Activated effector memory CD4-positive, alpha-beta T cell treated with anti-CD3 and anti-CD28 coated beads, Interleukin-2, amount 50 U/mL, for 16 hours (primary cell): ENCODE data around the gene DGLUCY.
"Not testable (repeated sequence)": the region's sequence is repeated elsewhere in the genome, so short reads cannot be mapped to it uniquely, and the experiment has no call there.

ENCODE experiments used
- DNase-seq: peaks from one replicate; pipeline ENCODE4 v3.0.0-alpha.2; 2020

The DGLUCY gene

DNA sequence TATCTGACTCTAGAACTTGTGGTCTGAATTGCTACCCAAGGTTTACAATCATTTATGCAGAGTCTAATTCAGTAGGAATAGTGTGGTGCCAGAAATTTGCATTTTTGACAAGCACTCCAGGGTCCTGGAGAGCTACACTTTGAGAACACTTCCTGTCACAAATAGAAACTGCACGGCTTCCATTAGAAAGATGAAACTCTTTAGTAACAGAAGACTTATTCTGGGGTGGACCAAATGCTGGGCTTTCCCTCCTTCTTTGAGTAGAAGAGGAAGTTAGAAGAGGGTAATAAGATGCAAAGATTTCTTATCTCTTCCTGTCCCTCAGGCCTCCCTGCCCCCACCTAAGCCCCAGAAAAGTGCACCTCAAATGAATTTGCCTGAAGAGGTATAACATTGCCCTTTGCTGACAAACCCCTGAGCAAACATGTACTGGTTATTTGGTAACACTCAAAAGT is 28.4 kb downstream of the DGLUCY start:
- no peak for DNase-seq

DNA sequence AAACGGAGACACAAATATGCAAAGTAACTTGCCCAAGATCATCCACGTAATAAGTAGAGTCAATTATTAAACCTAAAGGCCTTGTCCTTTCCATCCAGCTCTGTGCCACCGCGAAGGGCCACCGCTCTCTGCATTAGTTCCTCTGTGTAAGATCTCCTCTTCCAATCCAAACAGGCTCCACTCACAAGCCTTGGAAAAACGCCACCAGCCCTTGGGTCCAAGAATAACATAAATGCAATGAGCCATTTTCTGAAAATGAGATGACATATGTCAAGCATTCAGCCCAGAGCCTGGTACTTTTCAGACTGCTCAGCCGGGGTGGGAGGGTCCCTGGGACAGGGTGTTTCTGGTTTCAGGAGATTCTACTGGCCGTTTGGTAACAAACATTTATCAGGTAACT is 30.0 kb downstream of the DGLUCY start:
- DNase-seq: no peak

DNA sequence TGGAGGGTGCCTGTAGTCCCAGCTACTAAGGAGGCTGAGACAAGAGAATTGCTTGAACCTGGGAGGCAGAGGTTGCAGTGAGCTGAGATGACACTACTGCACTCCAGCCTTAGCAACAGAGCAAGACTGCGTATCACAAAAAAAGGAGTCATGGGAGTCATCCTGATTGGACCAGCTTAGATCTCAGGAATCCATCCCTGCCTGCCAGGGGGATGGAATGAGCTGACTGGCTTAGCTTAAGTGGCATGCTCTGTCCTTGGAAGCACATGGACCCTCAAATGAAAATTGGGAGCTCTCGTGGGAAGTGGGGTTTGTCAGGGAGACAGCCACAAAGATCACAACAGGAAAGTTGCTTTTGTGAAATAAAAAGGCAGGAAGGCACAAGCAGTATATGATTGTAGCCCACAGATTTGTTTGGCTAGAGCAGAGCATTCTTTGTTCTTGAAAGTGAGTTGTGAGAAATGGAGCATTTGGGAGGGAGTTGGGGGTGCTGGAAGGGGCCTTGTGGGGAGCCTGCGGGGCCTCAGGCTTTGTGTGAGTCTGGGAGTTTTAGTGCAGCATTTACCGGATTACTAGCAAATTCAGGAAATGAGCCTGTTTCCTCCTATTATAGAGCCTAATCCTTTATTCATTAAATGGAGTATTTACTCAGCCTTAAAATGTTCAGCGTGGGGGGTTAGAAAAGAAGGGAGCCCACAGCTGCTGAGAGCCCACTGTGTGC is 30.7 kb downstream of the DGLUCY start:
- DNase-seq: no peak

DNA sequence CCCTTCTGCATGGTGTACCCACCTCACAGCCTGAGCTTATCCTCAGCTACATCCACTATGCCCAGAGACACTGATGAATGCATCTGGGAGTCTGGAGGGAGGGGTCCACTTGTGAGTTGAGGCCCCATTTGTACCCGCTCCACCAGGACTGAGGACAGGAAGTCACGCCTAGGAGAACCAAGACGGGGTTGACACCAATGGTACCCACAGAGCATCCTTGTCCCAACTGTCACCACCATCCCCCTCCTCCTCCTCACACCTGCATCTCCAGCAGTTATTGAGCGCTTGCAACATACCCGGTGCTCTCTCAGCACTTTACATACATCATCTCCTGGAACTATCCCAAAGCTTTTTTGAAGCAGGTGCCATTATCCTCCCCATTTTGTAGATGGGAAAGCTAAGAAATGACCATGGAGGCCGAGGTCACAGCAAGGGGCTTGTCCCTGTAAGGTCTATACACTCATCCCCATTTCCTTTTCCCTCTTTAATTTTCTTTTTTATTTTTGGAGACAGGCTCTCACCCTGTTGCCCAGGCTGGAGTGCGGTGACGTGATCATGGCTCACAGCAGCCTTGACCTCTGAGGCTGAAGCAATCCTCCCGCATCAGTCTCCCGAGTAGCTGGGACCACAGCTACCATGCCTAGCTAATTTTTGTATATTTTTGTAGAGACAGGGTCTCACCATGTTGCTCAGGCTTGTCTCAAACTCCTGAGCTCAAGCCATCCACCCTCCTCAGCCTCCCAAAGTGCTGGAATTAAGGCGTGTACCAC is 31.7 kb downstream of the DGLUCY start:
- no peak for DNase-seq

DNA sequence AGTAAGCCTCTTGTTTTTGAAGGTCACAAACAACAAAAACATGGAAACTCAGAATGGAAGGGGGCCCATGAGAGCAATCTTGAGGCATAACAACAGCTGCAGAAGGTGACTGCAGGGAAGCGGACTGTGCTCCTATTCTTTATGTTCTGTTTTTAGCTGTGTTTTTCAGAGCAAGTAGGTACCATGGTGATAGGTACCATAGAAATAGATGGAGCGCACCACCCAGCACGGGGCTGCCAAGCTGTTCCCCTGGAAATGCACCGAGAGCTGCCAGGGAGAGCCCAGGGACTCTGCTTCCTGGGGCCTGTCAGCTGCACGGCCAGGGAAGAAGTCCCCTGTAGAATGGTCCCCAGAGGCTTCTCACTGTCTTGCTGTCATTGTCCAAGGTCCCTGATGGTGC is 32.8 kb downstream of the DGLUCY start:
- DNase-seq: no peak

DNA sequence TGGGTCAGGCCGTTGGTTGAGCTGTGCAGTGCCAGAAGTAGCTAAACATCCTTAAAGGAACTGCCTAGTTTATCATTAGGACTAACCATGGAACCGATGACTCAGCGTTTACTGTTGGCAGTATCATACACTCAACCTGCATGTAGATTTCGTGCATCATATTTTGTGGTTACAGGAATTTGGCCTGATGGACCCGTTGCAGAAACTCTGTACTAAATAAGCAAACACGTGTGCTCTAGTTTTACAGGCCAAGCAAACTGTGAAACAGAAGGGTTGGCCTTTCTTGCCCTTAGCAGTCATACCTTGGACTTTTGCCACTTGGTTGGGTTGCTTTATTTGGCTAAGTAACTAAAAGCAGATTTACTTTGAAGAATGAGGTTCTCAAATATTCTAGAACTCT is 35.6 kb downstream of the DGLUCY start:
- no peak for DNase-seq

DNA sequence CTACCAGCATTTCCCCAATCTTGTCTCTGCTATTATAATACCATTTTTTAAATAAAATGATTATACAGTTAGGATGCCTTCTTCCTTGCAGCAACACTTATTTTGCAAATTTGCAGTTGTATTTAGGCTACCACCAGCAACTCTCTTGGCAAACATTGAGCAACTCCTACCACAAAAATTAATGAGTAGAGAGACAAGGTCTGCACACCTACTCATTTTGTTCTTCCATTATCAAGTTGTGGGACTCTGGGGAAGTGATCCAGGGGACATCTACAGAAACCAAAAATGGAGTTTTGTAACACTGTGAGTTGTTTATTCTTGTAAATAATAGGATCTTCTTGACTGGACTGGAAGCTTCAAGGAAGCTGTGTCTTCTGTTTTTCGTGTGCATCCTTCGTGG is 38.6 kb downstream of the DGLUCY start:
- DNase-seq: no peak

DNA sequence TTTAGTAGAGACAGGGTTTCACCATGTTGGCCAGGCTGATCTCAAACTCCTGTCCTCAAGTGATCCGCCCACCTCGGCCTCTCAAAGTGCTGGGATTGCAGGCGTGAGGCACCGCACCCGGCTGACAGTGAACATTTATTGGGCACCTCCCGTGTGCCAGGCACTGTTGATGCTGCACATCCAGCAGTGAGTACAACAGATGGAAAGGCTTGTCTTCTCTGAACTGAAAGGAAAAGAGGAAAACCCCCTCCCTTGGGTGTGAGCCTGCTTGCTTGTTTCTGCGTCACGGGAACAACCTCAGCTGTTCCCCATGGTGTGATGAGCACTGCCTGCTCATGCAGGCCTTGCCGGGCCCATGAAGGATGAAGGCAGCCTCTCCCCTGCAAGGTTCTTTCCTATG is 39.5 kb downstream of the DGLUCY start:
- no peak for DNase-seq

DNA sequence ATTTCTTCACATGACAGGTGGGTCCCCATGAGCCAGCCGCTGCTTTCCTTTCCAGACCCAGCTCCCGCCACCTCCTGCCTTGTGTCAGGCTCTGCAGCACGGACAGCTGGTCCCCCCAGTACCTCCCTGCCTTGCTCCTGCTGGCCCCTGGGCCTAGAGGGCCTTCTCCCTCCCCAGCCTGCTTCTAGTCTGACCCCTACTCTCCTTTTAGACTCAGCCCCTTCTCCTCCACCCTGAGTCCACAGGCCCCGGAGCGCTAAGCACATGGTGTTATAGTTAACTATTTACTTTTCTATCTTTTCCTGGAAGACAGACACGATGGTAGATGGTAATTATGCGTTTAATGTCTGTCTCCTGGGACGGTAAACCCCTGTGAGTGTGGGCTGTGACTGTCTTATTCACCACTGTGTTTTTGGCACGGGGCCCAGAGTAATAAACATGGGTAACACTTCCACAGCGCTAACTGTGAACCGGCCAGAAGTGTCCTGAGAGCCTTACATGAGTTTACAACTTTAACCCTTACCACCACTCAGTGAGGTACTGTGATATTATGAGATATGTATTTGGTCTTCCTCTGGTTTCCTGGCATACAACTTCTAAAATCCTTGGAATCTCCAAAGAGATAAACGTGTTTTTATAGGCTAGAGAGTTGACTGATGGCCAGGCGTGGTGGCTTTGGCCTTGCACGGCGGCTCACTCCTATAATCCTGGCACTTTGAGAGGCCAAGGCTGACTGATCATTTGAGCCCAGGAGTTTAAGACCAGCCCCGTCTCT is 41.2 kb downstream of the DGLUCY start:
- no peak for DNase-seq

DNA sequence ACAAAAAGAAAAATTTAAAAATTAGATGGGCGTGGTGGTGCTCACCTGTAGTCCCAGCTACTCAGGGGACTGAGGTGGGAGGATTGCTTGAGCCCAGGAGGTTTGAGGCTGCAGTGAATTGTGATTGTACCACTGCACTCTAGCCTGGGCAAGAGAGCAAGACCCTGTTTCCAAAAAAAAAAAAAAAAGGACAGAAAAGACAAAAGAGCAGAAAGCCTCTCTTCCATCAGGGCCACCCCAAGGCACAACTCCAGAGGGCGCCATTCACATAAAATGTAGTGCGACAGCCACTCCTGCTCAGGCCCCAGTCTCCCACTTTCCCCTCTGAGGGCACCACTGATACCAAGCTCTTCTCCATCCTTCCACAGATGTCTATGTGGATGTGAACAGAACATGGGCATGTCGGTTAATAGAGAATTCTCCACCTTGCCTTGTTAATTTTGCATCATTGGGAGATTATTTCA is 41.8 kb downstream of the DGLUCY start:
- no peak for DNase-seq

DNA sequence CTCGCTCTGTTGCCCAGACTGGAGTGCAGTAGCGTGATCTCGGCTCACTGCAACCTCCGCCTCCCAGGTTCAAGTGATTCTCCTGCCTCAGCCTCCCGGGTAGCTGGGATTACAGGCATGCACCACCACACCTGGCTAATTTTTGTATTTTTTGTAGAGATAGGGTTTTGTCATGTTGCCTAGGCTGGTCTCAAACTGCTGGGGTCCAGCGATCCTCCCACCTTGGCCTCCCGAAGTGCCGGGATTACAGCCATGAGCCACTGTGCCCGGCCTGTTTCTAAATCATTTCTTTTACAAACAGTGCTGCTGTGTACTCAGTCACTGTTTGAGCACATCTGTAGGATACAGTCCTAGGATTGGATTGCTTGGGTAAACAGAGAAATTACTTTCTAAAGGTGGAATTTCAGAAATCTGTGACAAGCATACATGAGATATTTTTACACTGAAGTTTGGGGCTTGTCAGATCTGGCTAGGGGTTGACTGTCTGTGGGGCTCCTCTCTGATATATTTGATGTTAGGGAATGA is 42.3 kb downstream of the DGLUCY start:
- not testable (repeated sequence) for DNase-seq

DNA sequence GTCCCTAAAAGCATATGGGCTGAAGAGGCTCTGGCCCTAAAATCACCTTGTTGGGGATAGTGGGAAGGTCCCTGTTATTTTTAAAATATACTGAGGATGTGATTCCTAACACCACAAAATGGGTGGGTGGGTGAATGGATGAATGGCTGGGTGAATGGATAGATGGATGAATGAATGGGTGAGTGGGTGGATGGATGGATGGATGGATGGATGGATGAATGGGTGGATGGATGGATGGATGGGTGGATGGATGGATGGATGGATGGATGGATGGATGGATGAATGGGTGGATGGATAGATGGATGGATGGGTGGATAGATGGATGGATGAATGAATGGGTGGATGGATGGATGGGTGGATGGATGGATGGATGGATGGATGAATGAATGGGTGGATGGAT is 43.0 kb downstream of the DGLUCY start:
- DNase-seq: not testable (repeated sequence)

DNA sequence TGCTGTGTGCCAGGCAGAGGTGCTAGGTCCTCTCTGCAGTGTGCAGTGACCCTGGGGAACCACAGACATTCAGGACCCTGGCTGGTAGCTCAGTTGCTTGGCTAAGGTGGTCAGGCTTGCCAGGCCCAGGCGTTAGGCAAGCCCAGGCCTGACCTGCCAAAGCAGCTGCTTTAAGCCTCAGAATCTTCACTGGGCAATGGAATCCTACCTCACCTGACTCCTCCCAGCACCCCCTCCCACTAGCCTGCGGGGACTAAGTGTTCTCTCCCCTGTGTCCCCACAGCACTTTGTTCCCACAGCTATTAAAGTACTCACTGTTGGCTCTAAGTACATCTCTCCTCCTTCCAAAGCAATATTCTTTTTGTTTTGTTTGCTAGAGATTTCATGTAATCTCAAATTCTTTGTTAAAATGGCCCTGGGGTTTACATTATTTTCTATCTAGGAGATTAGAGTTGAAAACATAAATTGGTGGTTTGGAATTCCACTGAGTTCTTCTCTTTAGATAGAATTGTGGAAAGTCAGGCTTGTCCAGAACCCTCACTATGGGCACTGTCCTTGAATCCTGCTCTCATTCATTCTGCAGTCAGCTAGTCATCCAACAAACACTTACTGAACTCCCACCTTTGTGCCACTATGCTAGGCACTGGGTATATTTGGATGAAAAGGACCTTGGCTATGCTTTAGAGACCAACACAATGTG is 44.4 kb downstream of the DGLUCY start:
- no peak for DNase-seq

DNA sequence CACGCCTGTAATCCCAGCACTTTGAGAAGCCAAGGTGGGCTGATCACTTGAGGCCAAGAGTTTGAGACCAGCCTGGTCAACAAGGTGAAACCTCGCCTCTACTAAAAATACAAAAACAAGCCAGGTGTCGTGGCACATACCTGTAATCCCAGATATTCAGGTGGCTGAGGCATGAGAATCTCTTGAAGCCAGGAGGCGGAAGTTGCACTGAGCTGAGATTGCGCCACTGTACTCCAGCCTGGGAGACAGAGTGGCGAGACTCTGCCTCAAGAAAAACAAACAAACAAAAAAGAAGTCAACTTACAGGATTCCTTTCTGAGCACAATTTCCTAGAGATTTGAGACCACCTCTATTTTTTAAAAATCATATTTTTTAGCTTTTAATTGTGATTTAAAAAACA is 45.3 kb downstream of the DGLUCY start:
- DNase-seq: no peak

DNA sequence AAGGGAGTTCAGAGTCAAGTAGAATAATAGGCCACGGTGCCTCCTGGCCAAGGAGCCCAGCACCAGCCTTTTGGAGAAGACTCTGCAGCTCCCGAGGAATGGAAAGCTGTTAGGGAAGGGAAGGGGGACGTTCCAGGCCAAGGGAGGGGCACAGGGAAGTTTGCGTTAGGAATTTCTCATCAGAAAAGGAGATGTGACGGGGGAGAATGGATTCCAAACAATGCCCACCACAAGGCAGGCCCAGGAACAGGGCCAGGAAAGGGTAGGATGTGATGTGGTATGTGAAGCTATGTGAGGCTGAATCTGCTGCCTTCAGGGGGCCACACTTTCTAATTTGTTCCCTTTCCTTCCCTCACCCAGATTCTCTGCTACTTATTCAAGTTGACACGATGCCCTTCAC is 46.0 kb downstream of the DGLUCY start:
- DNase-seq: no peak

DNA sequence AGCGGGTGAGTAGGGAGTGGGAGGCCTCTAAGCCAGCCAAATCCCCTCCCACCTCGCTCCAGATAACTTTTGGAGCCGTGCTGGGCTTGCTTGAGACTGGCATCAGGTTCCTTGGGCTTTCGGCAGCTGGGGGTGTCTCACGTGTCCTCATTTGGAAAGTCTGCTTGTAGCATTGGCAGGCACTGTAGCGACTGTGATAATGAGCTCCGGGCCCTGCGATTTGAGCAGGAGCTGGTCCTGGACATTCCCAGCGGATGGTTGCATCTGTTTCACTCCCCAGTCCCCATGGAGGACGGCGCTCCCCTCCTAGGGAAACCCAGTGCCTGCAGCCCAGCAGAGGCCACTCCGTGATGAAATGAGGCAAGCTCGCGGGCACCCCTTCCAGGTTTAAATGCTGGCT is 49.4 kb downstream of the DGLUCY start:
- no peak for DNase-seq

DNA sequence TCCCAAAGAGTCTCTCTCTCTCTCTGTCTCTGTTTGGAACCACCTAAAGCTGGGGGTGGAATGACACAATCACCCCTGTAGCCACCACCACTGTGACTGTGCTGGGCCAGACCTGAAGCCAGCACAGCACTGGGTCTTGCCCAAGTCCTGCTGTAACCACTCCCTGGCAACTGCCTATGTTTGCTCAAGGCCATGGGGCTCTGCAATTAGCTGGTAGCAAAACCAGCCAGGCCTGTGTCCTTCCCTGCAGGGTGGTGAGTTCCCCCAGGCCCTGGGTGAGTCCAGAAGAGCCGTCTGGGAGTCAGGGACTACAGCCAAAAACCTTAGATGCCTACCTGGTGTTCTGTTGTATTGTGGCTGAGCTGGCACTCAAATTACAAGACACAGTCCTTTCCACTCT is 50.8 kb downstream of the DGLUCY start:
- DNase-seq: no peak

DNA sequence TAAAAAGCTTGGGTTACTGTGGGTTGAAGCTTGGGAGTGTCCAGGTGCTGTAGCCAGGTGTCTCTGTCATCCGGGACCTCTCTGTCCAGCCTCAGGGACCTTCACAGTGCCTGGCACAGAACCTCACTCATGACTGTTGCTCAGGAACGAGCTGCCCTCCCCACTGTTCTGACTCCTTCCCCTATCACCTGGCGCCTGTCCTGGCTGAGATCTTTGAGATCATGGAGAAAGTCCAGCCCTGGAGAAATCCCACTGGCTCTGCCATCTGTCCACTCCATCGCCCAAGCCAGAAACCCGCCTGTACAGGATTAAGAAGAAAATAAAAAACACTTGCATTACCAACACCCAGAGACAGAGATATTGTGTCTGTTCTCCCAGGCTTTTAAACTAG is 53.5 kb downstream of the DGLUCY start:
- no peak for DNase-seq

DNA sequence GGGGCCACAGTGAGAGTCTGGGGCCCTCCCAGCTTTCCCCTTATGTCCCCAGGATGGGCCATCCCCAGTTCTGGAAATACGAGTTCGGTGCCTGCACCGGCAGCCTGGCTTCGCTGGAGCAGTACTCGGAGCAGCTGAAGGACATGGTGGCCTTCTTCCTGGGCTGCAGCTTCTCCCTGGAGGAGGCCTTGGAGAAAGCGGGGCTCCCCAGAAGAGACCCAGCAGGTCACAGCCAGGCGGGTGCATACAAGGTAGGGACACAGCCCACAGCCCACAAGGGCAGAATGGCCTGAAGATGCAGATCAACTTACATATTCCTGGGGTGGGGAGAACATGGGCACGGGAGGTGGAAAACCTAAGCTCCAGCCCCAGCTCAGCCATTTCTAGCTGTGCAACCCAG is 56.1 kb downstream of the DGLUCY start:
- no peak for DNase-seq

DNA sequence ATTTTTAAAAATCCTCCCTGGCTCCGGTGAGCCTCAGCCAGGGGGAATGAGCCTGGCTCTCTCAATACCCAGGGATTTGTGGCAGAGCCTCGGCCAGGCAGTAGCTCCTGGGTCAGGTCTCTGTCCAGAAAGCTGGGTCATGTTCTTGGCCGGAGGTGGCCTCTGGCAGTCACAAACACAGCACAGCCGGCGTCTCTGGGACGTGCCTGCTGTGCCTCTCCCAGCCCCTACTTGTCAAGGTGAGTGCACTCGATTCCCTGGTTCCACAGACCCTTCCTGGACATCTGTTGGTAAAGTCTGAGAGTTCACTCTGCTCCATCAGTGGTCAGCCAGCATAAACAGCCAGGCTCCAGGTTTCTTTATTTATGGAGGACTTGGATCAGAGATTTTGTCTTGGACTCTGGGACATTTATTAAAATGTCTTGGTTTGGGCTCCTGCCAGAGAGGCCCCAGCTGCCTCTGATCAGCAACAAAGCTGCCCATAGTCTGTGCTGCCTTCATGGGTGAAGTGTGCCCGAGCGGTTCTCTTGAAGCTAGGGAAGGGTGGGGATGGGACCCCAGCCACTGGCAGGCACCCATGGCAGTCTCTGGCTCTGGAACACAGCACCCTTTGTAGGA is 56.7 kb downstream of the DGLUCY start:
- DNase-seq: no peak

DNA sequence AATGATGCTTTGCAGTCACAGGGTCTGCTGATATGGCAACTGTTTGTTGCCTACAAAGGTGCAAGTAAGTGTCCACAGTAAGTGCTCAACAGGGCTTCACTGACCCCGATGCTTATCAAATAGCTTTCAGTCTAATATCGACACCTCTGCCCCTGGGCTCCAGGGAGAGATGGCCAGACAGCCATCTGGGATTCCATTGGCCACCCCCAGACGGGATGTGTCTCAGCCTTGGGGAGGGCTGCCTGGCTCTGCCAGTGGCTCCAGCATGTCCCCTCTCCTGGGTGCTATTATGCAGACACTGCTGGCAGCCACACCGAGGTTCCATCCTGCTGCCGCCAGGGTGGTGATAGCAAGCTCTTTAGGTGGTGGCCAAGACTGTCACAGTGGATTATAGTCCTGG is 57.4 kb downstream of the DGLUCY start:
- DNase-seq: no peak

DNA sequence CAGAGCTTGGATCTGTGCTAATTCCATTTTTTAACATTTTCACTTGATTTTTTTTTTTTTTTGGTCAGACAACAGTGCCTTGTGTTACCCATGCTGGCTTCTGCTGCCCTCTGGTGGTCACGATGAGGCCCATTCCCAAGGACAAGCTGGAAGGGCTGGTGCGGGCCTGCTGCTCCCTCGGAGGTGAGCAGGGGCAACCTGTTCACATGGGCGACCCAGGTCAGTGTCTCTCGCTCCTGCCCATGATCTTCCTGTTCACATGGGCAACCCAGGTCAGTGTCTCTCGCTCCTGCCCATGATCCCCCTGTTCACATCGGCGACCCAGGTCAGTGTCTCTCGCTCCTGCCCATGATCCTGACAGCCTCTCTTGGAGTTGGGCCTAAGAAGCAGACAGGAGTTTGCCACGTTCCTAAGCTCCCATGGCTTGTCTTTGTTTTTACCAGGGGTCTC is 59.4 kb downstream of the DGLUCY start:
- peak; percentile 91 for DNase-seq
